Measurements from ENCODE around the gene SPOCD1. TPM values are rescaled to one million over a fixed set of nuclear protein-coding genes. Genes with fewer than 3 reads are reported as not detected.

The SPOCD1 gene
- total and polyA plus RNA-seq, 2 experiments from 2014 or later: 0.73 to 1.3 TPM

- Histone ChIP-seq H3K9me2 (ENCODE audit: insufficient read depth) (no peaks in the 10 kb centered on the region), H3K27me3 (ENCODE audit: insufficient read depth) (no peaks in the 10 kb centered on the region), H3K27ac (ENCODE audit: low read depth) (no peak overlapping the region), H3K36me3 (ENCODE audit: insufficient read depth) (no peaks in the 10 kb centered on the region), H2AFZ (no peak overlapping the region), H3K79me2 (replicated peaks; ENCODE audit: insufficient read depth) (no peaks in the 10 kb centered on the region), H3K4me2 (no peak overlapping the region), H3K4me1 (ENCODE audit: insufficient read depth) (peaks cover 10% of the 10 kb centered on the region), H4K20me1 (replicated peaks; ENCODE audit: insufficient read depth) (no peaks in the 10 kb centered on the region), H3F3A (replicated peaks; ENCODE audit: low read depth) (no peaks in the 10 kb centered on the region), H3K4me3 (no peak overlapping the region)
- no peak overlapping the region for H3K27ac Mint-ChIP-seq
- H3K4me1 Mint-ChIP-seq: peaks cover 39% of the 10 kb centered on the region
- H3K4me3 Mint-ChIP-seq: no peak overlapping the region
- ATAC-seq (peak; percentile 87), DNase-seq (ENCODE audit: low spot score) (peak; percentile 83)
- TF ChIP-seq ZNF114 (CRISPR knock-in tag; IDR thresholded peaks at IDR 0.05): no peak
- TF ChIP-seq CTCF (conservative IDR thresholded peaks at IDR 0.05; ENCODE audit: low read depth in 2 of 2): peak; percentile 72 to 81
- TF ChIP-seq JUNB (IDR thresholded peaks at IDR 0.05; ENCODE audit: unreplicated experiment): no peak
- TF ChIP-seq EZH2 (IDR thresholded peaks at IDR 0.05; ENCODE audit: low read depth, unreplicated experiment): no peak
- no peak for TF ChIP-seq CREB1 (CRISPR knock-in tag; IDR thresholded peaks at IDR 0.05; ENCODE audit: low read depth)
- no peak for TF ChIP-seq ETS1 (IDR thresholded peaks at IDR 0.05)
- TF ChIP-seq REST (IDR thresholded peaks at IDR 0.05; ENCODE audit: unreplicated experiment): no peak
- no peak for TF ChIP-seq ZNF462 (CRISPR knock-in tag; IDR thresholded peaks at IDR 0.05)
- H3K9me3 Mint-ChIP-seq: no peaks in the 10 kb centered on the region
- H3K27me3 Mint-ChIP-seq (ENCODE audit: insufficient read depth, low read depth, poor library complexity): peaks cover 15% of the 10 kb centered on the region
- H3K36me3 Mint-ChIP-seq (ENCODE audit: low read depth): no peaks in the 10 kb centered on the region; the same call in 2 of the 3 replicates
These were observed 70.5 kb downstream of the SPOCD1 start for GRCh38 chr1:31745096-31745945.

Measured in GM23338 (cell line).